HG02623 (cell line): ENCODE measurements around the gene DENND1A.
"Not testable (repeated sequence)": the region's sequence is repeated elsewhere in the genome, so short reads cannot be mapped to it uniquely, and the experiment has no call there.

Experiments
- ATAC-seq: cut with Tn5 transposase; IDR thresholded peaks from one replicate; pipeline ENCODE4 v1.9.1; 2021; ENCODE audit warnings: moderate library complexity; ENCODE audit not compliant: unreplicated experiment

DENND1A gene

DNA sequence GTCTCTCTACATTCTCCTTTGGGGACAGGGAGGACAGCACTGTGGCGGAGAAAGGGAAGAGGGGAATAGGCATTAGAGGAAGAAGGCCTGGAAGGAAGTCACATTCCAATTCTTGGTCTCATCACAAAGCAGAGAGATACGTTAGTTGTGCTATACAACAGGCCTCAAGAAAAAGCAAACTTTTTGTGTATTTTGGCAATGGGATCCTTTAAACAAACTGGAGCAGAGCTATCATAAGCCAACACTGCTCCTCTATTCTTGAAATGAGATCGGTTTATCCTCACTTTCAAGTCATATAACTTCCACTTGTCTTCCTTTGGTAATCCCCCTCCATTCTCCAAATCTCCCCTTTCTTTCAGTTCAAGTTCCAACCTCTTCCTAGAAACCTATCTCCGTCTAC is 6.5 kb downstream of the DENND1A start:
- ATAC-seq, result no peak

- ATAC-seq, result no peak
Measured at GRCh38 chr9:123922911-123923310, 7.0 kb downstream of the DENND1A start.

DNA sequence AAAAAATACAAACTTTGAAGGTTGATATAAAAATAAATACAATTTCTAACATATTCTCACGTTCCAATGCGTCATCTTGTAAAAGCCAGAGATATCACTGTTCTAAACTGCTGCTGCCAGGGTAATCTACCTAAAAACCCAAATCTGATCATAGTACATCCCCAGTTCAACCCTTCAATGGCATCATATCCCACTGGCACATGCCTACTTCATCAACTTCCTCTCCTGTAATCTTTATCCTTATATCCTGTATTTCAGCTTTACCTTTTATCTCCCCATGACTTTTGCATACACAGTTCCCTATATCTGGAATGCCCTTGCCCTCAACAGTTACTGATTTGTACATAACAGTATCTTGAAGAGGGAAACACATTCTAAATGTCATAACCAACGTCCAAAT is 7.5 kb downstream of the DENND1A start:
- ATAC-seq, result no peak

DNA sequence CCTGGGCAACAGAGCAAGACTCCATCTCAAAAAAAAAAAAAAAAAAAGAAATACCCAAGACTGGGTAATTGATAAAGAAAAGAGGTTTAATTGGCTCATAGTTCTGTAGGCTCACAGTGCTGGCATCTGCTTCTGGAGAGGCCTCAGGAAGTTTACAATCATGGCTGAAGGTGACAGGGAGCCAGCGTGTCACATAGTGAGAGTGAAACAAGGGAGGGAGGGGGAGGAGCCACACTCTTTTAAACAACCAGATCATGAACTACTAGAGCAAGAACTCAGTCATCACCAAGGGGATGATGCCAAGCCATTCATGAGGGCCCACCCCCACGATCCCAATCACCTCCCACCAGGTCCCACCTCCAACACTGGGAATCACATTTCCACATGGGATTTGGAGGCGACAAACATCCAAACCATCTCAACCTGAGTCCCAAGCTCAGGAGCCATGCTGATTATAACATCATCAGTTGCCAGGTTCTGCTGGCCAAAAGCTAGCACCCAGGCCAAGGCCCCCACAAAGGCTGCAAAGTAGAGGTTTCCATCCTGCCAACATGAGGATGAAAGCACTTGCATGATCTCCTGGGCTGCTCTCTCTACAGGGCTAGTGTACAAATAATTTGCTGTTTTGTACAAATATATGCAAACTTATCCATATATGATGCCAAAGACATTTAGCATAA is 15.3 kb downstream of the DENND1A start:
- ATAC-seq, result no peak

DNA sequence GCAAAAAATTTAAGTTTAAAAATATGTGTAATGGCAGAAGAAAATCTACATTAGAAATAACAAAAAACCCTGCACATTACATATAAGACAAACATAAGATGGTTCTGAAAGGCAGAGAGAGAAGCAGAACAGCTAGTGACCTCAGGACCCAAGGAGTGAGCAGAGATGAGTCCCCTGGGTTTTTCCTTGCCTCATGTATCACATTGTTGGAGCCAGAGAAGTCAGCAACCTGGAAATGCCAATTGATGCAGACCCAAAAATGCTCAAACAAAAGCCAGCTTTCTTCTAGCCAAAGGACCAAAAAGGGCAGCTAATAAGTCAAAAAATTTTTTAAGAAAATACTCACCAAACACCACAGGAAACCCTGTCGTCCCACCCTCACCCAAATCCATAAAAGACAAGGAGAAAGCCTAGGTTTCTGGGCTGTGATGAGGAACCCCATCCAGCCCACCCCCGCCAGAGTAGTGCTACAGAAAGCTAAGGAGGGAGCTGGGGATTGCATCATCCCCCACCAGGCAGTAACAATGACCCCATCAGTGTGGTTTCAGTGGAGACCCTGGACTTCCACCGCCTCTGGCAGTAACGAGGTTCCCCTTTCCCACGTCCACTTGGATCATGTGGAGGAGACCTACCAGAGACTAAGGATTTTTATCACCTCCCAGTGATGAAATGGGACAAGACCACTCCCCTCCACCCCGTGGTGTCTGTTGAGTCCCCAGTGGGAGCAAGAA is 17.6 kb downstream of the DENND1A start:
- no peak for ATAC-seq

DNA sequence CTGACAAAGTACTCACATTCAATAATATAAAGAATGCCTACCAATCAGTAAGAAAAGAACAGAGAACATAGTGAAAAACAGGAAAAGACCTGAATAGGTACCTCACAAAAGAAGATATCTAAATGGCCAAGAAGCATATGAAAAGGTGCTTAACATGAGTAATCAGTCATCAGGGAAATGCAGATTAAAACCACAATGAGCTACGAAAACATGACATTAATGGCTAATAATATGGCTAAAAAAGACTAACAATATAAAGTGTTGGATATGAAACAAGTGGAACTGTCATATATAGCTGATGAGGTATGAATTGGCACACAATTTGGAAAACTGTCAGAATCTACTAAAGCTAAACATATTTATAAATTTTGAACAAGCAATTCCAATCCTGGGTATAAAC is 18.9 kb downstream of the DENND1A start:
- ATAC-seq, result no peak

- ATAC-seq, result not testable (repeated sequence)
Measured at GRCh38 chr9:123909192-123909591, 20.7 kb downstream of the DENND1A start.

DNA sequence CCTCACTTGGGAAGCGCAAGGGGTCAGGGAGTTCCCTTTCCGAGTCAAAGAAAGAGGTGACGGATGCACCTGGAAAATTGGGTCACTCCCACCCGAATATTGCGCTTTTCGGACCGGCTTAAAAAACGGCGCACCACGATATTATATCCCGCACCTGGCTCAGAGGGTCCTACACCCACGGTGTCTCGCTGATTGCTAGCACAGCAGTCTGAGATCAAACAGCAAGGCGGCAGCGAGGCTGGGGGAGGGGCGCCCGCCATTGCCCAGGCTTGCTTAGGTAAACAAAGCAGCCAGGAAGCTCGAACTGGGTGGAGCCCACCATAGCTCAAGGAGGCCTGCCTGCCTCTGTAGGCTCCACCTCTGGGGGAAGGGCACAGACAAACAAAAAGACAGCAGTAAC is 26.4 kb downstream of the DENND1A start:
- not testable (repeated sequence) for ATAC-seq

DNA sequence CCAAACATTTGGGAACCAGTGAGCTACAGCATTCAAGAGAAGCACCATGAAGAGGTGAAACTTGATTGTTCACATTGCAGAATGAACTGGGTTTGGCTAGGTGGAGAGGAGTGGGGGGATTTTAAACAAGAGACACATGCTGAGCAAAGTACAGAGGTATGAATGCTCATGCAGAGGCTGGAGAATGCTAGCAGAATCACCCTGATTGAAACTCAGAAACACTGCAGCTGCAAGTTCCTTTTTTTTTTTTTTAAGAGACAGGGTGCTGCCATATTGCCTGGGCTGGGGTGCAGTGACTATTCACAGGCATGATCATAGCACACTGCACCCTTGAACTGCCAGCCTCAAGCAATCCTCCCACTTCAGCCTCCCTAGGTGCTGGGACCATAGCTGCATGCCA is 35.1 kb downstream of the DENND1A start:
- ATAC-seq, result no peak

DNA sequence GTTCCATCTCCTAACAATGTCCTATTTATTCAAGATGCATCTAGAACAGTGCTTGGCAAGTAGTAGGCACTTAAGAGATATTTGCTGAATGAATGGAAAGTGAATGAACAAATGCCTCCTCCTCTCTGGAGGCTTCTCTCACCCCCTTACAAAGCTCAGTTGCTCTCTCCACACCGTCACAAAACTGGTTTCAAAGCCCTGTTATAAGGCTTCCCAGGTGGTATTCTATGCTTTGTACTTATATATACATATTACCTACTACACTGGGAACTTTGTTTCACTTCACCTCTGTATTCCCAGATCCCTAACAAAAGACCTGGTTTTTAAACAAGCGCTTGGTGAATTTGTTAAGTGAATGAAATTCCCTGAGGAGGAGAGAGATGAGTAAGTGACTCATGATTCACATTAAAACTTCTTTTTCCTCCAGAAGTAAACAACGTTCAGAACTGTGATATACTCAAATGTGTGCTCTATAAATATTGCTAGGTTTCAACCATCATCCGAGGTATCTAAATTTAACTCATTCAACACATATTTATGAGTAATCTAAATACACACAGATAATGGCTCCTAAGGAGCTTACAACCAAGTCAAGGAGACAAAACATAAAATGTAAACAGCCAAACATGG is 36.0 kb downstream of the DENND1A start:
- ATAC-seq, result no peak

- ATAC-seq, result no peak
Measured at GRCh38 chr9:123893115-123893514, 36.8 kb downstream of the DENND1A start.

DNA sequence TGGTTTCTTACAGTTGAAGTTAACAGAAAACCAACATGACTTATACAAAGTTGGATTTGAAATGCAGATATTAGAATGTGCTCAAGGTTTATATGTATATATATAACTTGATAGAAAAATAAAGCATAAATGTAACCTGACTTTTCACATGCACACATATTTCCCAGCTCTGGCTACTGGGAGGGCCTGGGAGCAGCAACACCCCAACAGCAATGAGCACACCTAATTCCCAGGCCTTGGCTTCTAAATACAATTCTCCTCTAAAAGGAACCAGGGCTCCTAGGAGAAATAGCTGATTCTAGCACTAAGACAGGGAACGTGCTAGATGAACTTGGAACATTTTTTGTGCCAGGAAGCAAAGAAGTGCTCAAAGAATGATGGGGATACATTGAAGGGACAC is 42.1 kb downstream of the DENND1A start:
- ATAC-seq, result no peak

GRCh38 chr9:123885834-123886233 is 44.1 kb downstream of the DENND1A start:
- ATAC-seq, result not testable (repeated sequence)

GRCh38 chr9:123883634-123884033 is 46.3 kb downstream of the DENND1A start:
- ATAC-seq, result no peak

GRCh38 chr9:123881604-123882003 is 48.3 kb downstream of the DENND1A start:
- ATAC-seq, result no peak

GRCh38 chr9:123880420-123880819 is 49.5 kb downstream of the DENND1A start:
- no peak for ATAC-seq

DNA sequence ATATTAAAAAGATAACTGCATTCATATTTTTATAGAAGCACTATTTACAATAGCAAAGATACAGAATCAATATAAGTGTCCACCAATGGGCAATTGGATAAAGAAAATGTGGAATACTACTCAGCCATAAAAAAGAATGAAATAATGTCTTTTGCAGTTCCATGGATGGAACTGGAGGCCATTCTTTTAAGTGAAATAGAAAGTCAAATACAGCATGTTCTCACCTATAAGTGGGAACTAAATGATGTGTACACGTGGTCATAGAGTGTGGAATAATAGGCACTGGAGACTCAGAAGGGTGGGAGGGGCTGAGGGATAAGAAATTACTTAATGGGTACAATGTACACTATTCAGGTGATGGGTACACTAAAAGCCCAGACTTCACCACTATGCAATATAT is 53.2 kb downstream of the DENND1A start:
- no peak for ATAC-seq

DNA sequence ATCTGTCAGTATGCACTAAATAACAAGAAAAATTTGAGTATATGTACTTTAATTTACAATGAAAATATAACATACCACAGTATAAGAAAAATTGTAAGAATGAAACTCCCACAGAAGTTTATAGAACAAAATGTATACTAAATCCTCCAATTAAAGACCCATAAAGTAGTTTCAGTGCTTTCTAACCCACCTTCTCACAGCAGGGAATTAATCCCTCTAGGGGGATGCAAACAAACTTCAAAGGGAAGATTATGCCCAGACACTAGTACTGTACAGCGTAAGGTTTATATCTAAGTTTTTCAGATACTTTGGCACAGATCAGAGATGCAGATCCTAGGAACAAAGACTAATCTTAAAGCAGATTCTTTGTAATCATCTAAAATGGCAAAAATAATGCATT is 57.2 kb downstream of the DENND1A start:
- no peak for ATAC-seq

- ATAC-seq, result no peak
Measured at GRCh38 chr9:123871781-123872180, 58.1 kb downstream of the DENND1A start.

DNA sequence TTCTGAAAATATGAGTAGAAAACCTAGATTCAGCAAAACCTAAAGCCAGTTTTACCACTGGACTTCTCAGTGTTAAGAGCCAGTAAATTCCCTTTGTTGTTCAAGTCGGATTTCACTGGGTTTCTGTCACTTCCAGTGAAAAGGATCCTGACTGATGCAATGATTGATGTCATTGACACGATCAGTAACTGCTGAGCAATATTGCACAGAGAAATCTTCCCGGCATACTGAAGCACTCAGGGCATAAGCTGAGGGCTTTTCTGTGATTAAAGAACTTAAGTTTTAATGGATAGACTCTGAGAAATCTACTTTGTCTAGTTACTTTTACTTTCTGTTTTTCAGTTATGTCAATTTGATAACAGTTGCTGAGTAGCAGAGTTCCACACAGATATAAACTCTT is 61.9 kb downstream of the DENND1A start:
- ATAC-seq, result no peak

DNA sequence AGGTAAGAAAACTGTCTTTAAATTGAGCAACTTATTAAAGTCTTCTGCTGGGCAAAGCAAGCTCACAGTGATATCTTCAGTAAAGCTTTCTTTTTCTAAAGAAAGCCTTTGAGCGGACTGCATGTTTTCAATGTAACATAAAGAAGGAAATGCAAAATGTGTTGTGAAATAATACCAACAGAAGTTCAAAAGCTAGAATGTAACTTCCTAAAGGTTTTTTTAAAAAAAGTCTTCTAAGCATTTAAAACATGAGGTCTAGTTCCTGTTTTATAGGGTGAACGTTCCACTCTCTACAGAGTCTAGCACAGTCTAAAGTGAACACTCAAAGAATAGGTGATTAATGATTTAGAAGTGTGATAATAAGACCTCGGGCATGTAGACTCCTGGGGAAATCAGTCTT is 62.9 kb downstream of the DENND1A start:
- no peak for ATAC-seq

- ATAC-seq, result no peak
Measured at GRCh38 chr9:123866497-123866896, 63.4 kb downstream of the DENND1A start.
